Neuron (in vitro differentiated cells): ENCODE measurements around the gene CFAP46.

Source experiments
- H2AFZ ChIP-seq: one replicate; pipeline ENCODE4 v1.6.1; 2013; ENCODE audit warnings: low read depth, mild to moderate bottlenecking, inconsistent platforms, low read length, moderate library complexity
- H3K27me3 ChIP-seq: one replicate; pipeline ENCODE4 v1.6.1; 2013; ENCODE audit warnings: low read length; ENCODE audit not compliant: insufficient read depth
- H3K36me3 ChIP-seq: one replicate; pipeline ENCODE4 v1.6.1; 2013; ENCODE audit warnings: low read length; ENCODE audit not compliant: insufficient read depth
- H3K4me1 ChIP-seq: one replicate; pipeline ENCODE4 v1.6.1; 2013; ENCODE audit warnings: low read length; ENCODE audit not compliant: insufficient read depth
- H3K4me3 ChIP-seq: 2 replicates; pipeline ENCODE4 v1.5.1; 2013; ENCODE audit warnings: mild to moderate bottlenecking, low read length, moderate library complexity
- H3K9me3 ChIP-seq: one replicate; pipeline ENCODE4 v1.6.1; 2013; ENCODE audit warnings: low read length

Gene CFAP46

GRCh38 chr10:132920101-132920925 lies 22.1 kb downstream of the CFAP46 start:
- Histone ChIP-seq H3K4me1 (no peaks in the 10 kb centered on the region), H3K4me3 (no peak overlapping the region), H3K9me3 (no peaks in the 10 kb centered on the region), H2AFZ (no peak overlapping the region), H3K27me3 (no peaks in the 10 kb centered on the region), H3K36me3 (no peaks in the 10 kb centered on the region)

- H3K27me3 ChIP-seq = no peaks in the 10 kb centered on the region
- H3K4me3 ChIP-seq = no peak overlapping the region
- H2AFZ ChIP-seq = no peak overlapping the region
- no peaks in the 10 kb centered on the region for H3K36me3 ChIP-seq
- no peaks in the 10 kb centered on the region for H3K4me1 ChIP-seq
- H3K9me3 ChIP-seq = no peaks in the 10 kb centered on the region
Observed at GRCh38 chr10:132919374-132920100, 22.8 kb downstream of the CFAP46 start.

- no peak overlapping the region for H3K4me3 ChIP-seq
- no peaks in the 10 kb centered on the region for H3K4me1 ChIP-seq
- H2AFZ ChIP-seq = no peak overlapping the region
- H3K9me3 ChIP-seq = no peaks in the 10 kb centered on the region
- no peaks in the 10 kb centered on the region for H3K36me3 ChIP-seq
- H3K27me3 ChIP-seq = no peaks in the 10 kb centered on the region
Observed at GRCh38 chr10:132918617-132919373, 23.6 kb downstream of the CFAP46 start.

- H3K27me3 ChIP-seq = no peaks in the 10 kb centered on the region
- H3K9me3 ChIP-seq = no peaks in the 10 kb centered on the region
- H2AFZ ChIP-seq = no peak overlapping the region
- no peak overlapping the region for H3K4me3 ChIP-seq
- no peaks in the 10 kb centered on the region for H3K36me3 ChIP-seq
- no peaks in the 10 kb centered on the region for H3K4me1 ChIP-seq
Observed at GRCh38 chr10:132918264-132918616, 24.1 kb downstream of the CFAP46 start.

GRCh38 chr10:132916956-132917666 lies 25.3 kb downstream of the CFAP46 start:
- H3K4me1 ChIP-seq = no peaks in the 10 kb centered on the region

GRCh38 chr10:132916421-132916841 lies 25.9 kb downstream of the CFAP46 start:
- H3K27me3 ChIP-seq = no peaks in the 10 kb centered on the region
- H3K4me3 ChIP-seq = no peak overlapping the region
- no peaks in the 10 kb centered on the region for H3K36me3 ChIP-seq
- H3K9me3 ChIP-seq = no peaks in the 10 kb centered on the region
- no peaks in the 10 kb centered on the region for H3K4me1 ChIP-seq
- no peak overlapping the region for H2AFZ ChIP-seq

More at GRCh38 chr10:132916956-132917666, 25.3 kb downstream of the CFAP46 start:
- Histone ChIP-seq H2AFZ (no peak overlapping the region), H3K9me3 (no peaks in the 10 kb centered on the region), H3K36me3 (no peaks in the 10 kb centered on the region), H3K27me3 (no peaks in the 10 kb centered on the region), H3K4me3 (no peak overlapping the region)

- H3K27me3 ChIP-seq = no peaks in the 10 kb centered on the region
- no peaks in the 10 kb centered on the region for H3K9me3 ChIP-seq
- H3K36me3 ChIP-seq = no peaks in the 10 kb centered on the region
- H3K4me1 ChIP-seq = no peaks in the 10 kb centered on the region
- H2AFZ ChIP-seq = no peak overlapping the region
- H3K4me3 ChIP-seq = no peak overlapping the region
Observed at GRCh38 chr10:132915411-132915810, 27.0 kb downstream of the CFAP46 start.

- Histone ChIP-seq H3K4me3 (no peak overlapping the region), H3K27me3 (no peaks in the 10 kb centered on the region), H3K36me3 (no peaks in the 10 kb centered on the region), H3K9me3 (no peaks in the 10 kb centered on the region), H2AFZ (no peak overlapping the region), H3K4me1 (no peaks in the 10 kb centered on the region)
Observed at GRCh38 chr10:132914732-132915131, 27.6 kb downstream of the CFAP46 start.

- no peaks in the 10 kb centered on the region for H3K9me3 ChIP-seq
- H3K4me1 ChIP-seq = no peaks in the 10 kb centered on the region
- no peak overlapping the region for H3K4me3 ChIP-seq
- H2AFZ ChIP-seq = no peak overlapping the region
- H3K27me3 ChIP-seq = no peaks in the 10 kb centered on the region
- H3K36me3 ChIP-seq = no peaks in the 10 kb centered on the region
Observed at GRCh38 chr10:132913559-132914115, 28.7 kb downstream of the CFAP46 start.

GRCh38 chr10:132912713-132913558 lies 29.4 kb downstream of the CFAP46 start:
- no peaks in the 10 kb centered on the region for H3K27me3 ChIP-seq
- no peaks in the 10 kb centered on the region for H3K9me3 ChIP-seq
- H3K4me3 ChIP-seq = no peak overlapping the region
- H3K4me1 ChIP-seq = no peaks in the 10 kb centered on the region
- H3K36me3 ChIP-seq = no peaks in the 10 kb centered on the region
- no peak overlapping the region for H2AFZ ChIP-seq

GRCh38 chr10:132912225-132912712 lies 30.1 kb downstream of the CFAP46 start:
- no peaks in the 10 kb centered on the region for H3K9me3 ChIP-seq
- no peaks in the 10 kb centered on the region for H3K4me1 ChIP-seq
- no peaks in the 10 kb centered on the region for H3K27me3 ChIP-seq
- H3K4me3 ChIP-seq = no peak overlapping the region
- H3K36me3 ChIP-seq = no peaks in the 10 kb centered on the region
- no peak overlapping the region for H2AFZ ChIP-seq

GRCh38 chr10:132911786-132912097 lies 30.6 kb downstream of the CFAP46 start:
- H3K4me3 ChIP-seq = no peak overlapping the region
- H2AFZ ChIP-seq = no peak overlapping the region
- H3K36me3 ChIP-seq = no peaks in the 10 kb centered on the region
- no peaks in the 10 kb centered on the region for H3K9me3 ChIP-seq
- H3K27me3 ChIP-seq = no peaks in the 10 kb centered on the region
- no peaks in the 10 kb centered on the region for H3K4me1 ChIP-seq
